ENCODE results near the gene NEU3. TPM values are rescaled to one million over a fixed set of nuclear protein-coding genes. Genes with fewer than 3 reads are reported as not detected.
"Not testable (repeated sequence)": the region's sequence is repeated elsewhere in the genome, so short reads cannot be mapped to it uniquely, and the experiment has no call there.

The NEU3 gene
- total RNA-seq, 1 donor from 2014 or later = 12.7 TPM

- Mint-ChIP-seq H3K4me1 (no peaks in the 10 kb centered on the region), H3K27me3 (ENCODE audit: low read depth) (peaks cover 6% of the 10 kb centered on the region), H3K9me3 (peaks cover 3% of the 10 kb centered on the region), H3K27ac (ENCODE audit: unreplicated experiment) (no peak overlapping the region), H3K4me3 (no peak overlapping the region), H3K36me3 (ENCODE audit: low read depth) (peaks cover 6% of the 10 kb centered on the region)
- DNase-seq (ENCODE audit: low read depth, low spot score) = no peak
- TF ChIP-seq CTCF (conservative IDR thresholded peaks at IDR 0.05) = no peak
Measured at GRCh38 chr11:75040167-75040770, 51.5 kb downstream of the NEU3 start.

- Mint-ChIP-seq H3K27me3 (ENCODE audit: low read depth) (peaks cover 6% of the 10 kb centered on the region), H3K9me3 (peaks cover 3% of the 10 kb centered on the region), H3K27ac (ENCODE audit: unreplicated experiment) (no peak overlapping the region), H3K4me1 (no peaks in the 10 kb centered on the region), H3K4me3 (no peak overlapping the region), H3K36me3 (ENCODE audit: low read depth) (peaks cover 6% of the 10 kb centered on the region)
- TF ChIP-seq CTCF (conservative IDR thresholded peaks at IDR 0.05) = no peak
- DNase-seq (ENCODE audit: low read depth, low spot score) = no peak
Measured at GRCh38 chr11:75041263-75041662, 52.5 kb downstream of the NEU3 start.

DNA sequence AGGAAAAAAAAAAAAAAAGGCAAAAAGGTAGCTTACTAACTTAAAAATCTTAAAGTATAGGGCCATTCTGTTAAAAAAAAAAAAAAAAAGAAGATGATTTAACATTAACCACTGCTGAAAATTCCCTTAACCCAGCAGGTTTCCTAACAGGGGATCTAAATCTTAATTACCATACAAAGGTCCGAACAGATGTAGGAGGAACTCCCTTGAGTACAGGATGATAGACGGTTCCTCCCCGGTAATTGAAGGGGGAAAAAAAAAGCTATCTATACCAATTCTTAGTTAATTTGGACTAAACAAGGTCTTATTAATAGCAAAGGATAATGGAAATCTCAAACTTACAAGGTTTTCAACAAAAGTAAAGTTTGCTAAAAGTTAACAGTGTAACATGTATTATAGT is 53.1 kb downstream of the NEU3 start:
- H3K27me3 Mint-ChIP-seq (ENCODE audit: low read depth); H3K9me3 Mint-ChIP-seq; DNase-seq (ENCODE audit: low read depth, low spot score); H3K36me3 Mint-ChIP-seq (ENCODE audit: low read depth); H3K4me3 Mint-ChIP-seq; H3K27ac Mint-ChIP-seq (ENCODE audit: unreplicated experiment); H3K4me1 Mint-ChIP-seq: not testable (repeated sequence)

GRCh38 chr11:75044381-75045170 is 55.8 kb downstream of the NEU3 start:
- H3K4me1 Mint-ChIP-seq; H3K4me3 Mint-ChIP-seq; DNase-seq (ENCODE audit: low read depth, low spot score): not testable (repeated sequence)

GRCh38 chr11:75046668-75047067 is 57.9 kb downstream of the NEU3 start:
- not testable (repeated sequence) for H3K4me1 Mint-ChIP-seq; DNase-seq (ENCODE audit: low read depth, low spot score); H3K9me3 Mint-ChIP-seq; H3K36me3 Mint-ChIP-seq (ENCODE audit: low read depth); H3K27ac Mint-ChIP-seq (ENCODE audit: unreplicated experiment); H3K4me3 Mint-ChIP-seq; H3K27me3 Mint-ChIP-seq (ENCODE audit: low read depth)

More at GRCh38 chr11:75044381-75045170, 55.8 kb downstream of the NEU3 start:
- not testable (repeated sequence) for H3K27me3 Mint-ChIP-seq (ENCODE audit: low read depth); H3K27ac Mint-ChIP-seq (ENCODE audit: unreplicated experiment); H3K36me3 Mint-ChIP-seq (ENCODE audit: low read depth); H3K9me3 Mint-ChIP-seq

DNA sequence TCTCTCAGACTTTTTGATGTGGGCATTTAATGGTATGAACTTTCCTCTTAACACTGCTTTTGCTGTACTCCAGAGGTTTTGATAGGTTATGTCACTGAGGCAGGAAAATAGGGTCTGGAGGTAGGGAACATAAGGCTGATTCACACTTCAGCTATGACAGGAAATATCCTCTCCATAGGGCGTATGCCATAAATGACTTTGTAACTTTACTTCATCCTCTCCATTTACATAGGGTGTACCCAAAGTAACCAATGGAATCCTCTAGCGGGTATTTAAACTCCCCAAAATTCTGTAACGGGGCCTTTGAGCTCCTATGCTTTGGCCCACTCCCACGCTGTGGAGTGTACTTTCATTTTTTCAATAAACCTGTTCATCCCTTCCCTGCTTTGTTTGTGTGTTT is 58.5 kb downstream of the NEU3 start:
- Mint-ChIP-seq H3K36me3 (ENCODE audit: low read depth) (peaks cover 4% of the 10 kb centered on the region), H3K9me3 (peaks cover 4% of the 10 kb centered on the region), H3K27ac (ENCODE audit: unreplicated experiment) (no peak overlapping the region), H3K4me3 (no peak overlapping the region), H3K4me1 (no peaks in the 10 kb centered on the region), H3K27me3 (ENCODE audit: low read depth) (peaks cover 3% of the 10 kb centered on the region)
- no peak for TF ChIP-seq CTCF (conservative IDR thresholded peaks at IDR 0.05)
- DNase-seq (ENCODE audit: low read depth, low spot score) = no peak

- not testable (repeated sequence) for H3K27ac Mint-ChIP-seq (ENCODE audit: unreplicated experiment); H3K4me3 Mint-ChIP-seq; H3K27me3 Mint-ChIP-seq (ENCODE audit: low read depth); DNase-seq (ENCODE audit: low read depth, low spot score); H3K4me1 Mint-ChIP-seq; H3K36me3 Mint-ChIP-seq (ENCODE audit: low read depth)
- peaks cover 14% of the 10 kb centered on the region for H3K9me3 Mint-ChIP-seq
Measured at GRCh38 chr11:75049501-75050266, 61.0 kb downstream of the NEU3 start.
